ENCODE measurements around the gene QSOX2.

The QSOX2 gene

DNA sequence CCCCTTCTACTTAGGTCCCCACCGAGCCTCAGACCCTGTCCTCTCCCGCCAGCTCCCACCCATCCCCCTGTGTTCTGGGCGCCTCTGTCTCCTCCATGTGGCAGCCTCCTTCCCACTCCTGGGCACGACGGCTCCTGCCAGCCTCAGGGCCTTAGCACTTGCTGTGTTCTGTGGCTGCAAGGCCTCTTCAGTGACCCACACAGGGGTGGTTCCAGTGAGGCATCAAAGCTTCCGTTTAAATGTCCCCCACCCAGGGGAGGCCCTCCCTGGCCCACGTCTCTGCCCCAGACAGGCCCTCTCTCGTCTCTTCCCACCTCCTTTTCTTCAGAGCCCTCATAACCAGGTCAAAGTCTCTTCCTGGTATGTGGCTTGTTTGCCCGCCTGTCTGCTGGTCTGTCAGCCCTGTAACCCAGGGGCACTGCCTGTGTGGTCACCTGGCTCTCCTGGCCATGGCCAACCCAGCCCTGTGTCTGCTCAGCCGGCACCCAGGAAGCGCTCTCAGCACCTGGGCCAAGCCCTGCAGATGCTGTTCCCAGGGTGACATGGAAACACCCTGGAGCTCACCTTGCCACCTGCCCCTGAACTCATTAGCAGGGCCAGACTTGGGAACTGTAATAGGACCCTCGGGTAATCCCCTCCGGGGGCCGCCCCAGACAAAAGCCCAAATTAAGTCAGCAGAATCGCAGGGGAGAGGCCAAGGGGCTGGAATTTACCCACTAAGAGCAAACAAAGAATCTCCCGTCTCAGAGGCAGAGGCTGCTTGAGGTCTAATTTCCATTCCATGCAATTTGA lies 74.4 kb downstream of the QSOX2 start:
- DNase-seq: no peak

DNA sequence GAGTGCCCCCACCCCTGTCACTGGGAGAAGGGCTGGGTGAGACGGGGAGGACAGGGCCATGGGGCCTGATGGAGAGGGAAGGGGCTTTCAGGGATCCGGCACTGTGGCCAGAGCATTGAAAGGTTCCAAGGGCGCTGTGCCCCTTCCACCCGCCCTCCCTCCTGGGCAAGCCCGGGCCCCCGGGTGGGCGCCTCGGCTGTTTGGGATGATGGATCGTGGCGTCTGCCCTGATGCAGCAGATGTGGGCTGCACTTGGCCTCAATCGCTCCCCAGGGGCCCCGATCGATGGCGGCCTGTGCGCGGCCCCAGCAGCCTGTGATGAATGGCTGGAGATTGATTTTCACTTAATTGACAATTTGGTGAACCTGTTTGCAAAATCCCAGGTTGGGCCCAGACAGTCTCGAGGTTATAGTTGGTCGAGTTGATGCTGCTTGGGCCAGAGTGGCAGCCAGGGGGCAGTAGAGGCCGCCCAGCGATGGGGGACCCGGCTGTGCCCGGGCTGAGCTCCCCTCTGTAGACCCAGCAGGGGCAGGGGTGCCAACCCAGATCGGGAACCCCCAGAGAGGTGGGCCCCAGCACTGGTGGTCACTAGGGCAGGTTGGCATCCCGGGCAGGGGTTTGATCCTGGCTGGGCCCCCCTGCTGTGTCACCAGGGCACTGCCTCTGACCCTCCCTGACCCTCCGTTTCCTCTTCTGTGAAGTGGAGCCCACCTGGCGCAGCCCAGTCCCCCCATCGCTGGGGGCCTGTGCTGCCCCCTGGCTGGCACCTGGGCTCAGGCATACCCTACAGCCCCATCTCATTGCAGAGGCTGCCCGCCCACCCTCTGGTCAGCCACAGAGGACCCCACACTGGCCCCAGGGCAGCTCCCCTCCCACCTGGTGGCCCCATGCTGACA lies 75.4 kb downstream of the QSOX2 start:
- peak; percentile 39 for DNase-seq

DNA sequence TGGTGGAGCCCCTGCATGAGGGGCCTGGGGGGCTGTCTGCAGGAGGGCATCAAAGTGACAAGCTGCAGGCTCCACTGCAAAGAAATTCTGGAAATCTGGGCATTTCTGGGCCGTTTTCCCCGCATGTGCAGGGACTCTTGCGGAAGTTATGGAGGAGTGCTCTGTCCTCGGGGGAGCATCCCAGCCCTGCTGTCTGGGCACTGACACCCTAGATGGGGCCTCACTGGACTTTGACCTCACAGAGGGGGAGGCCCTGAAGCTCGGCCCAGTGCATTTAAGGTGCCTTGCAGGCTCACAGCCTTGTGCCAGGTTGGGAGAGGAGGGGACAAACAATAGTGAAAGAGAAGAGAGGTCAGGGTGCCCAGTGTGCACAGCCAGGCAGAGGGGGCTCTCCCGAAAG lies 76.1 kb downstream of the QSOX2 start:
- no peak for DNase-seq

DNA sequence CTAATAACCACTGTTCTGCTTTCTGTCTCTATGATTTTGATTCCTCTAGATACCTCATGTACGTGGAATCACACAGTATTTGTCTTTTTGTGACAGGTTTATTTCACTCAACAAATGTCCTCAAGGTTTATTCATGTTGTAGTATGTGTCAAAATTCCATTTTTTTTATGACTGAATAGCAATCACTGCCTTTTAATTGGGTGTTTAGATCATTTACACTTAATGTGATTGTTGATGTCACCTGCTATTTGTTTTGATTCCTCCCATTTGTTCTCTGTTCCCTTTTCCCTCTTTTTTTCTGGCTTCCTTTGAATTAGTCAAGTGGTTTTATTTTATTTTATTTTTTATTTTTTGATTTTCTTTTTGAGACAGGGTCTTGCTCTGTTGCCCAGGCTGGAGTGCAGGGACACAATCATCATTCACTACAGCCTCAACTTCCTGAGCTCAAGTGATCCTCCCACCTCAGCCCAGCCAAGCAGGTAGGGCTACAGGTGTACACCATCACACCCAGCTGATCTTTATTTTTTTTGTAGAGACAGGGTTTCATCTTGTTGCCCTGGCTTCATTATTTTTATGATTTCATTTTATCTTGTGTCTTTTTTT lies 82.3 kb downstream of the QSOX2 start:
- DNase-seq: no peak

DNA sequence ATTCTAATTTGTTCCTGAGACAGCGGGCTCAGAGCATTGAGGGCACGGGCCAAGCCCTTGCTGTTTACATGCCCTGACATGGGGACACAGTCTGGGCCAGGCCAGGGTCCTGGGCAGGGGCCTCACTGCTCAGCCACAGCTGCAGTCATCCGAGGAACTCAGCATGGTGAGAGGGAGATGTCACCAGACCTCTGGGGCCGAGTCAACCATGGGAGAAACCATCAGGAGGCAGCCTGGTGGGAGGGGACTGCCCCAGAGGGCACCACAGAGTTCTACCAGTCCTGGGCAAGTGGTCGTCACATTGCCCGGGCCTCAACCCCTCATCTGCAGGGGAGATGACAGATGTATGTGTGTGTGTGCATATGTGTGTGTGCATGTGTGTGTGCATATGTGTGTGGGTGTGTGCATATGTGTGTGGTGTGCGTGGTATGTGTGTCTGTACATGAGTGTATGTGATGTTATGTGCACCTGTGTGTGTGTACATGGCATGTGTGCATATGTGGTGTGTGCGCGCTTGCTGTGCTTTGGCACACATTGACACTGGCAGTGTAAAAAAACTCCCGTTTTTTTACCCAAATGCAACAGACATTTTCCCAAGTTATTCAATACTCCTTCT lies 84.5 kb downstream of the QSOX2 start:
- DNase-seq: no peak

DNA sequence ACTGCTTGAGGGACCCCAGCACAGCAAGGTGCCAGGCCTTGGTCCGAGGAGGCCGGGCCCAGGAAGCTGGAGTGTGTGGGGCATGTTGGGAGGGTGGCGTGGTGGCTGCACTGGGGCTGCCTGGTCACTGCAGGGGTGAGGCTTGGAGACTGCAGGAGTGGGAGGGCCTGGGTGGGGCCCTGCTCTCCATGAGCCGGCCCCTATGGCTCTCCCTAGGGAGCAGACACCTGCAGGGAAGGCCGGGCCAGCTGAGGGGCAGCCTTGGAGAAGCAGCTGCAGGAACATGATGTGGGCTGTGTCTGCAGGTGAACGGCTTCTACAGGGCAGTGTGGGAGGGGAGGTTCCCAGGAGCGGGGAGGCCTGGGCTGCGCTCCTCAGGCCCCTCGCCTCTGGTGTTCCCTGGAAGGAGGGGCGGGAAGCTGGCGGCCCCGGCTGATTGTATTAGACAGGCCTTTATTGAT lies 85.2 kb downstream of the QSOX2 start:
- no peak for DNase-seq

DNA sequence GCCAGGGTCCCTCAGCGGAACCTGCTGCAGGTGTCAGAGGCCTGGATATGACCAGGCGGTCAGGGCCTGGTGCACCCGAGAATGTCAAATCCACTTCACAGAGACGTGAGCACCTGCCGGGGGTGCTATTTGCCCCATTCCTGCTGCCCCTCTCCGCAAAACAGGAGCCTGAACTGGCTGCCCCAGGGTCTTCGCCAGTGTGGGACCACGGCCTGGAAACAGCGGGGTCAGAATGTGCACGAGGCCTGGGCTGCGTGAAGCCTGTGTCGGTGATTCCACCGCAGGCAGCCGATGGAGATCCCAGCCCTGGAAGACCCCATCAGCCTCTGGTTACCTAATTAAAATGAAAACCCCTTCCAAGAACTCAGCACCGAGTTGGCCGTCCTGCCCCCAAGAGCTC lies 85.8 kb downstream of the QSOX2 start:
- no peak for DNase-seq

DNA sequence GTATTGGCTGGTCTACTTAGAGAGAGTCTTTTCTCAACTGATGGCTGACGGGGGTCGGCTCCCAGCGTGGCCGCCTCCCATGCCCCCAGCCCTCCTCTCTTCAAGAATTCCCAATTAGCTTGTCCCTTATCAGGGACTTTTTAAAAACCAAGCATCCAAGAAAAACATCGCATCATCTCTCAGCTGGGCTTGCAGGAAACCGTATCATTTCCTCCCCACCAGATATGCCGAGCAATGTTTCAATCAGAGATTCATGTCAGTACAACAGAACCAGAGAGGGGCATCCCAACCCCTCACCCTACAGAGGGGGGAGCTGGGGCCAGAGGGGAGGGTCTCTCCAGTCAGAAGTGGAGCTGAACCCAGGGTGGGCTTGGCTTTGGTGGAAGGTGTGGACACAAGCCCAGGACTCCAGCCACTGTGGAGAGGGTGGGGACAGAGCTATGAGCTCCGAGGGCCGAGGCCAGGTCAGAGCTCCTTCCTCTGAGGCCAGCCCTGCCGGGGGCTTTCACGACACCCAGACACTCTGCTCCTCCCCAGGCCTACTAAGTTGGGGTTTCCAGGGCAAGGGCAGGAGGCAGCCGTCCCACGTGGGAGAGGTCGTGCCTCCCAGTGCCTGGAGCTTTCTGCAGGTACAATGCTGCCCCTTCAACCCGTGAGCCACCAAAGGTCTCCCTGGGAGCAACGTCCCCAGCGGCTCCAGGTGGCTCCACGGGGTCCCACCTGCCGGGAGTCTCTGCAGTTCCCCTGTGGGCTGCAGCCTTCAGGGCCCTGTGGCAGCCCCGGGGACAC lies 87.9 kb downstream of the QSOX2 start:
- DNase-seq: no peak
